ENCODE data around the gene LYPD6B.
A peak's percentile ranks its signal among the peaks of the same experiment; 100 is the strongest.

Gene LYPD6B

GRCh38 chr2:149012545-149012944 is 26.0 kb upstream of the LYPD6B start:
- no peak for DNase-seq

- DNase-seq, result no peak
These were observed 23.0 kb upstream of the LYPD6B start for GRCh38 chr2:149015501-149015900.

- no peak for DNase-seq
These were observed 22.5 kb upstream of the LYPD6B start for GRCh38 chr2:149015926-149016563.

- DNase-seq, result peak; percentile 75
These were observed 21.1 kb upstream of the LYPD6B start for GRCh38 chr2:149017116-149017985.

GRCh38 chr2:149018981-149019380 is 19.5 kb upstream of the LYPD6B start:
- DNase-seq, result no peak

- no peak for DNase-seq
These were observed 18.7 kb upstream of the LYPD6B start for GRCh38 chr2:149019768-149020167.

- DNase-seq, result no peak
These were observed 18.1 kb upstream of the LYPD6B start for GRCh38 chr2:149020432-149020851.

GRCh38 chr2:149021271-149021719 is 17.2 kb upstream of the LYPD6B start:
- DNase-seq, result no peak

GRCh38 chr2:149021761-149022160 is 16.7 kb upstream of the LYPD6B start:
- DNase-seq, result no peak

- no peak for DNase-seq
These were observed 15.4 kb upstream of the LYPD6B start for GRCh38 chr2:149023091-149023490.

- DNase-seq, result no peak
These were observed 10.8 kb upstream of the LYPD6B start for GRCh38 chr2:149027590-149028250.

- no peak for DNase-seq
These were observed 10.1 kb upstream of the LYPD6B start for GRCh38 chr2:149028377-149028776.

GRCh38 chr2:149028891-149029290 is 9.6 kb upstream of the LYPD6B start:
- no peak for DNase-seq

- no peak for DNase-seq
These were observed 9.1 kb upstream of the LYPD6B start for GRCh38 chr2:149029307-149029965.

- DNase-seq, result no peak
These were observed 7.1 kb upstream of the LYPD6B start for GRCh38 chr2:149031396-149031795.

GRCh38 chr2:149033716-149034115 is 4.8 kb upstream of the LYPD6B start:
- no peak for DNase-seq

- no peak for DNase-seq
These were observed 4.1 kb upstream of the LYPD6B start for GRCh38 chr2:149034406-149034805.

GRCh38 chr2:149036507-149037293 is 1.8 kb upstream of the LYPD6B start:
- DNase-seq, result no peak

- no peak for DNase-seq
These were observed 648 bp upstream of the LYPD6B start for GRCh38 chr2:149037851-149038250.

- DNase-seq, result no peak
These were observed 770 bp downstream of the LYPD6B start for GRCh38 chr2:149039213-149039724.

- peak; percentile 42 for DNase-seq
These were observed 2.0 kb downstream of the LYPD6B start for GRCh38 chr2:149040451-149040850.

- no peak for DNase-seq
These were observed 3.0 kb downstream of the LYPD6B start for GRCh38 chr2:149041482-149041881.
